ENCODE data around the gene DOP1A.

DOP1A gene

DNA sequence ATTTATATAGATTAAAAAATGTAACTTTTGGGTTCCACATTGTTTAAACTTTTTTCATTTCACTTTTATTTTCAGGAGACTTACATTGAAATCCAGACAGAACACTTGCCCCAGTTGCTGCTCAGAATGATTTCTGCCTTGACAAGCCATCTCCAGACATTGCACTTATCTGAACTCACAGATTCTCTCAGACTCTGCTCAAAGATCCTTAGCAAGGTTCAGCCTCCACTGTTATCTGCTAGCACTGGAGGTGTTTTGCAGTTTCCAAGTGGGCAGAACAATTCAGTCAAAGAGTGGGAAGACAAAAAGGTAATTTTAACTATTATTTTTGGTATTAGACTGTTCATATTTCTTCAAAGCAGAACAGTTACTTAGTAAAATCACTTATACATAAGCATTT lies 58.0 kb downstream of the DOP1A start:
- Histone ChIP-seq H3K36me3 (ENCODE audit: insufficient read depth, low read length) (peaks cover 85% of the 10 kb centered on the region), H3K4me3 (ENCODE audit: low read length) (no peak overlapping the region), H3K27me3 (ENCODE audit: insufficient read depth, low read length) (no peaks in the 10 kb centered on the region), H3K9me3 (ENCODE audit: insufficient read depth, low read depth, low read length) (no peaks in the 10 kb centered on the region), H3K4me1 (ENCODE audit: insufficient read depth, low read length) (peaks cover 8% of the 10 kb centered on the region; the same call in 1 of the 2 replicates), H3K27ac (ENCODE audit: low read depth, low read length) (no peak overlapping the region), H3K9ac (ENCODE audit: low read depth, low read length) (no peak overlapping the region)

DNA sequence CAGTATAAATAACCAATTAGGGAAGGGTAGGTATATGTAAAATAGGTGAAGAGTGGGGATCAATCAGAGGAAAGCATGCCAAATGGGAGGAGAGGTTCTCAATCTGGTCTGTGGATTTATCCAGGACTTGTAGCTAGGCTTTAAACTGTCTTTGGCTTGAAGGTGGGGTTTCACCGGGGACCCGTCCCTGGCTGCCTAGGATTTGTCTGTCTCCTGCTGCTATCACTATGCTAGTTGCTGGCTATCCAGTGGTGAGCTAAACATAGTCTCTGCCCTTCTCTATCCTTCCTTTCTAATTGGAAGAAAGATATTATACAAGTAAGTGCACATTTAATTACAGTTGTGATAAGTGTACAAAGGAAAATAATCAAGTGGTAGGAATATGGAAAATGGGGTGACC lies 58.8 kb downstream of the DOP1A start:
- H3K9ac ChIP-seq (ENCODE audit: low read depth, low read length), result no peak overlapping the region
- peaks cover 81% of the 10 kb centered on the region for H3K36me3 ChIP-seq (ENCODE audit: insufficient read depth, low read length)

GRCh38 chr6:83126807-83127206 lies 59.3 kb downstream of the DOP1A start:
- Histone ChIP-seq H3K4me1 (ENCODE audit: insufficient read depth, low read length) (peaks cover 8% of the 10 kb centered on the region; the same call in 1 of the 2 replicates), H3K9ac (ENCODE audit: low read depth, low read length) (no peak overlapping the region), H3K36me3 (ENCODE audit: insufficient read depth, low read length) (peaks cover 77% of the 10 kb centered on the region), H3K27me3 (ENCODE audit: insufficient read depth, low read length) (no peaks in the 10 kb centered on the region), H3K9me3 (ENCODE audit: insufficient read depth, low read depth, low read length) (no peaks in the 10 kb centered on the region), H3K27ac (ENCODE audit: low read depth, low read length) (no peak overlapping the region), H3K4me3 (ENCODE audit: low read length) (no peak overlapping the region)
- 92% methylated on average over 5 of the region's 5 CpGs for WGBS

More for the DNA sequence above, 58.8 kb downstream of the DOP1A start:
- Histone ChIP-seq H3K9me3 (ENCODE audit: insufficient read depth, low read depth, low read length) (no peaks in the 10 kb centered on the region), H3K4me3 (ENCODE audit: low read length) (no peak overlapping the region), H3K4me1 (ENCODE audit: insufficient read depth, low read length) (peaks cover 8% of the 10 kb centered on the region; the same call in 1 of the 2 replicates), H3K27me3 (ENCODE audit: insufficient read depth, low read length) (no peaks in the 10 kb centered on the region), H3K27ac (ENCODE audit: low read depth, low read length) (no peak overlapping the region)
- WGBS, result 93% methylated on average over 2 of the region's 2 CpGs

DNA sequence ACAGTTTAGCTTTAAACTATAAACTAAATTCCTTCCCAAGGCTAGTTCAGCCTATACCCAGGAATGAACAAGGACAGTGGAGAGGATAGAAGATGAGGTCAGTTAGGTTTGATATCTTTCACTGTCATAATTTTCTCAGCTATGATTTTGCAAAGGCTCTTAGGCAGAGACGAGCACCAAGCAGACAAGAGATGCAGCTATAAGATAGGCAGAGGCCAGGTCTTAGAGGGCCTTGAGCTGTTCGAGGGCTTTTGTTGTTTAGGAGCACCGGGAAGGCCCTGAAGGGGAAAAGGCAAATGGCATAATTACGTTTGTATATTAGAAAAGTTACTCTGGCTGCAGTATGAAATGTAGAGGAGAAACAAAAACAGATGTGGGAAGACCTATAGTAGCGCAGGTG lies 59.8 kb downstream of the DOP1A start:
- H3K4me1 ChIP-seq (ENCODE audit: insufficient read depth, low read length), result peaks cover 8% of the 10 kb centered on the region; the same call in 1 of the 2 replicates
- no peak overlapping the region for H3K9ac ChIP-seq (ENCODE audit: low read depth, low read length)
- H3K9me3 ChIP-seq (ENCODE audit: insufficient read depth, low read depth, low read length), result no peaks in the 10 kb centered on the region
- no peak overlapping the region for H3K4me3 ChIP-seq (ENCODE audit: low read length)
- 92% methylated on average over 5 of the region's 5 CpGs for WGBS
- H3K36me3 ChIP-seq (ENCODE audit: insufficient read depth, low read length), result peaks cover 77% of the 10 kb centered on the region
- H3K27me3 ChIP-seq (ENCODE audit: insufficient read depth, low read length), result no peaks in the 10 kb centered on the region
- H3K27ac ChIP-seq (ENCODE audit: low read depth, low read length), result no peak overlapping the region

- H3K27me3 ChIP-seq (ENCODE audit: insufficient read depth, low read length), result no peaks in the 10 kb centered on the region
- H3K27ac ChIP-seq (ENCODE audit: low read depth, low read length), result no peak overlapping the region
- H3K4me1 ChIP-seq (ENCODE audit: insufficient read depth, low read length), result peaks cover 8% of the 10 kb centered on the region; the same call in 1 of the 2 replicates
- H3K4me3 ChIP-seq (ENCODE audit: low read length), result no peak overlapping the region
- H3K9me3 ChIP-seq (ENCODE audit: insufficient read depth, low read depth, low read length), result no peaks in the 10 kb centered on the region
- no peak overlapping the region for H3K9ac ChIP-seq (ENCODE audit: low read depth, low read length)
- peaks cover 81% of the 10 kb centered on the region for H3K36me3 ChIP-seq (ENCODE audit: insufficient read depth, low read length)
- WGBS, result 98% methylated on average over 2 of the region's 2 CpGs
These were observed 60.5 kb downstream of the DOP1A start for GRCh38 chr6:83127976-83128375.

DNA sequence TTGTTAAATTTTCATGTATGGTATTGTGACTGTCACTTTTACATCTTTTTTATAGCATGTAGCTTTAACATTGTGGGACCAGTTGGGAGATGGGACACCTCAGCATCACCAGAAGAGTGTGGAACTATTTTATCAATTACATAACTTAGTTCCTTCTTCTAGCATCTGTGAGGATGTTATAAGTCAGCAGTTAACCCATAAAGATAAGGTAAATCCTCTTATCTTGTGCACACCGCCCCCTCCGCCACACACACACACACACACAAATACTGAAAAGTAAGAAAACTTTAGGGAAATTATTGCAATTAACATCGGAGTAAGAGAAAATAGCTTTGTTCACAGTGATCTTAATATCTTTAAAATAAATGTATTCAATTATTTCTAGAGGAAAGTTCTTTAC lies 64.7 kb downstream of the DOP1A start:
- no CpG with 5 or more reads among the region's 3 CpGs for WGBS
- H3K9ac ChIP-seq (ENCODE audit: low read depth, low read length), result no peak overlapping the region
- no peaks in the 10 kb centered on the region for H3K4me1 ChIP-seq (ENCODE audit: insufficient read depth, low read length)
- no peaks in the 10 kb centered on the region for H3K9me3 ChIP-seq (ENCODE audit: insufficient read depth, low read depth, low read length)
- H3K4me3 ChIP-seq (ENCODE audit: low read length), result no peak overlapping the region
- peaks cover 76% of the 10 kb centered on the region for H3K36me3 ChIP-seq (ENCODE audit: insufficient read depth, low read length)
- no peak overlapping the region for H3K27ac ChIP-seq (ENCODE audit: low read depth, low read length)
- H3K27me3 ChIP-seq (ENCODE audit: insufficient read depth, low read length), result no peaks in the 10 kb centered on the region

- WGBS, result 95% methylated on average over 5 of the region's 5 CpGs
- H3K9me3 ChIP-seq (ENCODE audit: insufficient read depth, low read depth, low read length), result no peaks in the 10 kb centered on the region
- no peaks in the 10 kb centered on the region for H3K4me1 ChIP-seq (ENCODE audit: insufficient read depth, low read length)
- H3K27me3 ChIP-seq (ENCODE audit: insufficient read depth, low read length), result no peaks in the 10 kb centered on the region
- H3K36me3 ChIP-seq (ENCODE audit: insufficient read depth, low read length), result peaks cover 72% of the 10 kb centered on the region
- H3K9ac ChIP-seq (ENCODE audit: low read depth, low read length), result no peak overlapping the region
- no peak overlapping the region for H3K27ac ChIP-seq (ENCODE audit: low read depth, low read length)
- H3K4me3 ChIP-seq (ENCODE audit: low read length), result no peak overlapping the region
These were observed 70.7 kb downstream of the DOP1A start for GRCh38 chr6:83138118-83138722.

DNA sequence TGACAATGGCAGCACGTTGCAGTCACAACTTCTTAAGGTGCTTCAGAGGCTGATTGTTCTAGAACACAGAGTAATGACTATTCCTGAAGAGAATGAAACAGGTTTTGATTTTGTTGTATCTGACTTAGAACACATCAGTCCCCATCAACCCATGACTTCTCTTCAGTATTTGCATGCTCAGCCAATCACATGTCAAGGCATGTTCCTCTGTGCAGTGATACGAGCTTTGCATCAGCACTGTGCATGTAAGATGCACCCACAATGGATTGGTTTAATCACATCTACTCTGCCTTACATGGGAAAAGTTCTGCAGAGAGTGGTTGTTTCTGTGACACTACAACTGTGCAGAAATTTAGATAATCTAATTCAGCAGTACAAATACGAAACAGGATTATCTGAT lies 71.3 kb downstream of the DOP1A start:
- Histone ChIP-seq H3K36me3 (ENCODE audit: insufficient read depth, low read length) (peaks cover 74% of the 10 kb centered on the region), H3K4me3 (ENCODE audit: low read length) (no peak overlapping the region), H3K4me1 (ENCODE audit: insufficient read depth, low read length) (no peaks in the 10 kb centered on the region), H3K27ac (ENCODE audit: low read depth, low read length) (no peak overlapping the region), H3K9ac (ENCODE audit: low read depth, low read length) (no peak overlapping the region), H3K27me3 (ENCODE audit: insufficient read depth, low read length) (no peaks in the 10 kb centered on the region), H3K9me3 (ENCODE audit: insufficient read depth, low read depth, low read length) (no peaks in the 10 kb centered on the region)
- WGBS, result 93% methylated on average over 3 of the region's 3 CpGs

GRCh38 chr6:83151114-83151513 lies 83.6 kb downstream of the DOP1A start:
- H3K9ac ChIP-seq (ENCODE audit: low read depth, low read length), result no peak overlapping the region
- H3K27ac ChIP-seq (ENCODE audit: low read depth, low read length), result no peak overlapping the region
- no peaks in the 10 kb centered on the region for H3K4me1 ChIP-seq (ENCODE audit: insufficient read depth, low read length)
- no peaks in the 10 kb centered on the region for H3K9me3 ChIP-seq (ENCODE audit: insufficient read depth, low read depth, low read length)
- WGBS, result 92% methylated on average over 2 of the region's 2 CpGs
- no peak overlapping the region for H3K4me3 ChIP-seq (ENCODE audit: low read length)
- peaks cover 72% of the 10 kb centered on the region for H3K36me3 ChIP-seq (ENCODE audit: insufficient read depth, low read length)
- H3K27me3 ChIP-seq (ENCODE audit: insufficient read depth, low read length), result no peaks in the 10 kb centered on the region

GRCh38 chr6:83152913-83153312 lies 85.4 kb downstream of the DOP1A start:
- Histone ChIP-seq H3K4me1 (ENCODE audit: insufficient read depth, low read length) (no peaks in the 10 kb centered on the region), H3K27ac (ENCODE audit: low read depth, low read length) (no peak overlapping the region), H3K9me3 (ENCODE audit: insufficient read depth, low read depth, low read length) (no peaks in the 10 kb centered on the region), H3K27me3 (ENCODE audit: insufficient read depth, low read length) (no peaks in the 10 kb centered on the region), H3K36me3 (ENCODE audit: insufficient read depth, low read length) (peaks cover 73% of the 10 kb centered on the region), H3K4me3 (ENCODE audit: low read length) (no peak overlapping the region), H3K9ac (ENCODE audit: low read depth, low read length) (no peak overlapping the region)
- WGBS, result no CpG with 5 or more reads among the region's 1 CpG

DNA sequence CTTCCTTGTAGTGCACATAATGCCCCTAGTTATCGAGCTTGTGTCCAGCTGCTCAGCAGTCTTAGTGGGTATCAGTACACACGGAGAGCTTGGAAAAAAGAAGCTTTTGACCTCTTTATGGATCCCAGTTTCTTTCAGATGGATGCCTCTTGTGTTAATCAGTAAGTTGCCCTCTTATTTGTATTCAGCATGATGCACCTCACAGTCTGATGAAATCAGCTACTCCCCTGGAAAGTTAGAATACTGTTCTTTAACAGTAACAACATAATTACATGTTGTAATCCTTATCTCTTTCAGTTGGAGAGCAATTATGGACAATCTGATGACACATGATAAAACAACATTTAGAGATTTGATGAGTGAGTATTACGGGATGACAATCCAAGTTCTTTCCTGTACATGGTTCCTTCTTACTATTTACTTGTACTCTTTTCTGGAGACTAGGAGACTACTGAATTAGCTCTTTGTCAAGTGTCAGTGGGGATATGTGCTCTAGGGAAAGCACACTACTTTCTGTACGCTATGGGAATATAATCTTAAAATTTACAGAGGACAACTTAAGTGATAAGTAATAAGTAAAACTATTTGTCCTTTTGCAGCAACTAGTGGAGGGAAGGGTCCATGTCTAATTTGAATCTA lies 86.5 kb downstream of the DOP1A start:
- H3K9ac ChIP-seq (ENCODE audit: low read depth, low read length), result no peak overlapping the region
- H3K36me3 ChIP-seq (ENCODE audit: insufficient read depth, low read length), result peaks cover 77% of the 10 kb centered on the region
- H3K27me3 ChIP-seq (ENCODE audit: insufficient read depth, low read length), result no peaks in the 10 kb centered on the region
- H3K27ac ChIP-seq (ENCODE audit: low read depth, low read length), result no peak overlapping the region
- 95% methylated on average over 3 of the region's 4 CpGs for WGBS
- H3K4me1 ChIP-seq (ENCODE audit: insufficient read depth, low read length), result no peaks in the 10 kb centered on the region
- H3K9me3 ChIP-seq (ENCODE audit: insufficient read depth, low read depth, low read length), result no peaks in the 10 kb centered on the region
- no peak overlapping the region for H3K4me3 ChIP-seq (ENCODE audit: low read length)

Measured in HUES64 (cell line).